Epithelial cell of proximal tubule (primary cell): ENCODE results near the gene STAT3. TPM values are rescaled to one million over a fixed set of nuclear protein-coding genes. Genes with fewer than 3 reads are reported as not detected.

ENCODE experiments used
- DNase-seq: peaks from one replicate; pipeline ENCODE4 v3.0.0-alpha.2; 2011; ENCODE audit warnings: low read depth
- H3K4me3 ChIP-seq: 2 replicates; pipeline ENCODE4 v1.5.1; 2011; ENCODE audit warnings: low read depth, mild to moderate bottlenecking, low read length
- total RNA-seq: library from RNA; depleted of rRNA; stranded (reverse); fragments of >200 nt; gene quantifications from 2 replicates; pipeline ENCODE4 v1.2.3, GENCODE V29; 2015
- TF ChIP-seq, protein P1 (sequence below): conservative IDR thresholded peaks from 2 replicates; pipeline ENCODE4 v1.5.1; 2012; ENCODE audit warnings: low read depth, mild to moderate bottlenecking, low read length

STAT3 gene
- total RNA-seq, 1 donor from 2014 or later = 63.0 TPM

GRCh38 chr17:42342242-42343008 lies 45.8 kb downstream of the STAT3 start:
- no peak overlapping the region for H3K4me3 ChIP-seq
- no peak for DNase-seq
- TF ChIP-seq, protein P1, sequence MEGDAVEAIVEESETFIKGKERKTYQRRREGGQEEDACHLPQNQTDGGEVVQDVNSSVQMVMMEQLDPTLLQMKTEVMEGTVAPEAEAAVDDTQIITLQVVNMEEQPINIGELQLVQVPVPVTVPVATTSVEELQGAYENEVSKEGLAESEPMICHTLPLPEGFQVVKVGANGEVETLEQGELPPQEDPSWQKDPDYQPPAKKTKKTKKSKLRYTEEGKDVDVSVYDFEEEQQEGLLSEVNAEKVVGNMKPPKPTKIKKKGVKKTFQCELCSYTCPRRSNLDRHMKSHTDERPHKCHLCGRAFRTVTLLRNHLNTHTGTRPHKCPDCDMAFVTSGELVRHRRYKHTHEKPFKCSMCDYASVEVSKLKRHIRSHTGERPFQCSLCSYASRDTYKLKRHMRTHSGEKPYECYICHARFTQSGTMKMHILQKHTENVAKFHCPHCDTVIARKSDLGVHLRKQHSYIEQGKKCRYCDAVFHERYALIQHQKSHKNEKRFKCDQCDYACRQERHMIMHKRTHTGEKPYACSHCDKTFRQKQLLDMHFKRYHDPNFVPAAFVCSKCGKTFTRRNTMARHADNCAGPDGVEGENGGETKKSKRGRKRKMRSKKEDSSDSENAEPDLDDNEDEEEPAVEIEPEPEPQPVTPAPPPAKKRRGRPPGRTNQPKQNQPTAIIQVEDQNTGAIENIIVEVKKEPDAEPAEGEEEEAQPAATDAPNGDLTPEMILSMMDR = no peak

DNA sequence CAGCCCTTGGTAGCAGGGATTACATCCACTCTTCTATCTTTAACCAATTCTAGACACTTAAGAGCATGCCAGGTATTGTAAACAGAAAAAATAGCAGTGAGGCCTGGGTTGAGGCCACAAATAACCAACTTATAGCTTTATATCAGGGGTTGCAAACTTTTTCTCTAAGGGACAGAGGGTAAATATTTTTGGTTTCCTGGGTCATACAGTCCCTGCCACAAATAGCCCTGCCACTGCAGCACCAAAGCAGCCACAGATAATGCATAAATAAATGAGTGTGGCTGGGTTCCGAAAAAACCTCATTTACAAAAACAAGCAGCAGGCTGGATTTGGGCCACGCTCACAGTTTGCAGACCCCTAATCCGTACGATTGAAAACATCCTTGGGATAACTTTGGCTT lies 46.7 kb downstream of the STAT3 start:
- TF ChIP-seq, protein P1 = no peak
- no peak for DNase-seq
- no peak overlapping the region for H3K4me3 ChIP-seq

DNA sequence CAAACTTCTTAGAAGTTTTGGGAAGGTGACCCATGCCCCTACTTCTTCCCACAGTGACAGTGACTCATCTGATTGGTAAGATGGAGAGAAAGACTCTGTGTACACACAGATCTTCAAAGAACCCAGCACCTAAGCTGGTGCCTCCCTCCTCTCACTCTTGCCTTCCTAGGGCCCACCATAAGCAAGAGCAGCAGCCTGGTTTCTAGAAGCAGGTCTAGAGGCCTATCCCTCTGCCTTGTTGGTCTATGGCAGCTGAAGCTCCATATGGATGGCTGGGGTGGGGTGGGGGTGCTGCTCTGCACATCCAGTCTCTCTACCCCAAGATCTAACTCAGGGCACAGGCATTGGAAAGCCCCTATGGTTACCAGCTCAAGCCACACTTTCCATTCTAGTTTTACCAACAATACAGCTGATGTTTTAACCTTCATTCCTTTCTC lies 47.5 kb downstream of the STAT3 start:
- TF ChIP-seq, protein P1 = no peak
- H3K4me3 ChIP-seq = no peak overlapping the region
- DNase-seq = no peak

- no peak for DNase-seq
- no peak overlapping the region for H3K4me3 ChIP-seq
- TF ChIP-seq, protein P1 = no peak
Measured at GRCh38 chr17:42339221-42339620, 49.0 kb downstream of the STAT3 start.

DNA sequence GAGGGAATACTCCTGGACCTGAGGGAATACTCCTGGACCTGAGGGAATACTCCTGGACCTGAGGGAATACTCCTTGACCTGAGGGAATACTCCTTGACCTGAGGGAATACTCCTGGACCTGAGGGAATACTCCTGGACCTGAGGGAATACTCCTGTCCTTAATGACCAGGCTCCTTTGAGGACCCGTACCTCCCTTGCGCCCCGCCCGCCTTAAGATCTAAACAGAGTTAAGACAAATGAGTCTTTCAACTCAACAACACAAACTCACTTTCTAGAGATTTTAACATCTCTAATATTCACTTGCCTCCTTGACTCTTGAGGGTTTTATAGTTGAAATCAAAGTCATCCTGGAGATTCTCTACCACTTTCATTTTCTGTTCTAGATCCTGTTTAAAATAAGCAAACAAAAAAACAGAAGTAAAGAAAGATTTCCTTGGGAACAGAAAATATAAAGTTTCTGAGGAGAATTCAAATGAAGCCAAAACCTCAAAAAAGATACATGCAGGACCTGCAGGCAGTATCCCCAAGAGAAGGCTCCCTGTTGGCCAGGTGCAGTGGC lies 49.7 kb downstream of the STAT3 start:
- DNase-seq = no peak
- TF ChIP-seq, protein P1 = no peak
- no peak overlapping the region for H3K4me3 ChIP-seq

DNA sequence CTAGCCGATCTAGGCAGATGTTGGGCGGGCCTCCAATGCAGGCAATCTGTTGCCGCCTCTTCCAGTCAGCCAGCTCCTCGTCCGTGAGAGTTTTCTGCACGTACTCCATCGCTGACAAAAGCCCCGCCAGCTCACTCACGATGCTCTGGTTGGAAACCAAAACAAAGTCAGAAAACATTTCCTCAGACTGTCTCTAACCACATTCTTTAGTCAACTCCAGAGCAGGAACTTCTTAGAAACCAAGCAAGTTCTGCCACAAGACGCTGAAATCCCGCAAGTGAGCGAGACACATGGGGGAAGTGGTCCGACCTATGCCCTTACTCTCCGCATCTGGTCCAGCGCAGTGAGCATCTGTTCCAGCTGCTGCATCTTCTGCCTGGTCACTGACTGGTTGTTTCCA lies 50.8 kb downstream of the STAT3 start:
- TF ChIP-seq, protein P1 = no peak
- no peak for DNase-seq
- no peak overlapping the region for H3K4me3 ChIP-seq

GRCh38 chr17:42334677-42335076 lies 53.6 kb downstream of the STAT3 start:
- no peak for DNase-seq
- TF ChIP-seq, protein P1 = no peak
- no peak overlapping the region for H3K4me3 ChIP-seq
